Naive thymus-derived CD4-positive, alpha-beta T cell (primary cell): ENCODE data around the gene AFG3L2. TPM values are rescaled to one million over a fixed set of nuclear protein-coding genes. Genes with fewer than 3 reads are reported as not detected.

Experiments used
- ATAC-seq: fragments of 150-1000 bp; cut with Tn5 transposase; 2 replicates; pipeline ENCODE4 v1.10.0; 2021; ENCODE audit warnings: mild to moderate bottlenecking, moderate library complexity
- CTCF ChIA-PET: fragments of 350-600 bp; sonication (Branson Sonifier 250); formaldehyde crosslinking; loops from one replicate; lab custom pipeline; 2021; ENCODE audit warnings: antibody characterized with exemption; lab: Charles Lee
- POLR2A ChIA-PET: fragments of 350-600 bp; sonication (Branson Sonifier 250); formaldehyde crosslinking; loops from one replicate; lab custom pipeline; 2021; ENCODE audit warnings: antibody characterized with exemption, inconsistent platforms; lab: Charles Lee
- DNase-seq, 9 donors: peaks; one replicate each; pipeline versions ENCODE4 v3.0.0 to v3.0.0-alpha.2; 2020 to 2022; ENCODE audit warnings: mixed read lengths in 1 of 9
- H3K27ac ChIP-seq: one replicate; pipeline ENCODE4 v1.7.0; 2013; ENCODE audit warnings: mild to moderate bottlenecking, low read depth, low read length, moderate library complexity
- H3K27me3 ChIP-seq, 2 donors: one replicate each; pipeline ENCODE4 v1.7.0; 2013; ENCODE audit warnings: low read length in 2 of 2, mild to moderate bottlenecking in 2 of 2, moderate library complexity in 2 of 2; ENCODE audit not compliant: control insufficient read depth in 2 of 2, insufficient read depth in 2 of 2
- H3K36me3 ChIP-seq, 3 experiments: 1 replicate in 2 of 3; 2 replicates in 1 of 3; pipeline ENCODE4 v1.7.0; 2013; ENCODE audit warnings: low read length in 3 of 3, mild to moderate bottlenecking in 3 of 3, moderate library complexity in 1 of 3; ENCODE audit not compliant: insufficient read depth in 3 of 3, control insufficient read depth in 2 of 3
- H3K4me1 ChIP-seq, 2 donors: one replicate each; pipeline ENCODE4 v1.7.0; 2013; ENCODE audit warnings: low read length in 2 of 2, mild to moderate bottlenecking in 2 of 2, moderate library complexity in 1 of 2; ENCODE audit not compliant: control insufficient read depth in 2 of 2, insufficient read depth in 2 of 2
- H3K4me3 ChIP-seq: 2 replicates; pipeline ENCODE4 v1.7.0; 2013; ENCODE audit warnings: mild to moderate bottlenecking, low read length
- H3K9me3 ChIP-seq, 3 experiments: 1 replicate in 2 of 3; 2 replicates in 1 of 3; pipeline ENCODE4 v1.7.0; 2013; ENCODE audit warnings: low read length in 3 of 3; ENCODE audit not compliant: control insufficient read depth in 2 of 3
- H3K27ac Mint-ChIP-seq, 9 donors: one replicate each; pipeline ENCODE4 v1.8.0; 2020 to 2022; ENCODE audit warnings: mixed read lengths in 9 of 9, mild to moderate bottlenecking in 8 of 9, moderate library complexity in 5 of 9, inconsistent platforms in 2 of 9
- H3K27me3 Mint-ChIP-seq, 5 donors: one replicate each; pipeline ENCODE4 v1.8.0; 2021 to 2022; ENCODE audit warnings: mixed read lengths in 5 of 5, mild to moderate bottlenecking in 1 of 5
- H3K36me3 Mint-ChIP-seq, 5 donors: one replicate each; pipeline ENCODE4 v1.8.0; 2020 to 2022; ENCODE audit warnings: mixed read lengths in 5 of 5, mild to moderate bottlenecking in 3 of 5, inconsistent platforms in 1 of 5
- H3K4me1 Mint-ChIP-seq, 7 donors: one replicate each; pipeline ENCODE4 v1.8.0; 2020 to 2022; ENCODE audit warnings: mixed read lengths in 7 of 7, mild to moderate bottlenecking in 3 of 7, inconsistent platforms in 1 of 7
- H3K4me3 Mint-ChIP-seq, 10 donors: one replicate each; pipeline ENCODE4 v1.8.0; 2020 to 2022; ENCODE audit warnings: mild to moderate bottlenecking in 10 of 10, mixed read lengths in 10 of 10, moderate library complexity in 6 of 10, inconsistent platforms in 2 of 10
- H3K9me3 Mint-ChIP-seq, 11 donors: one replicate each; pipeline ENCODE4 v1.8.0; 2020 to 2022; ENCODE audit warnings: mixed read lengths in 11 of 11, mild to moderate bottlenecking in 4 of 11, inconsistent platforms in 1 of 11, moderate library complexity in 1 of 11
- intact Hi-C, 2 donors: fragments of 100-400 bp; cut with micrococcal nuclease; formaldehyde crosslinking; loops; one replicate each; pipeline ENCODE4 v1.15.1; 2023
- polyA plus RNA-seq, 2 donors: library from polyadenylated mRNA; unstranded; fragments of 300-500 nt; fragmentation: Illumina TruSeq; gene quantifications; one replicate each; pipeline ENCODE4 v1.2.3, GENCODE V29; 2021
- total RNA-seq, 6 experiments: library from RNA in 5 of 6; stranded (reverse) in 5 of 6; gene quantifications; 1 replicate in 5 of 6; 2 replicates in 1 of 6; pipeline ENCODE4 v1.2.3 and lab custom pipeline; 2021 to 2026

AFG3L2 gene
- total and polyA plus RNA-seq, 7 experiments from 2014 or later, result 26.3 to 42.3 (median 32.0) TPM

- no peak for ATAC-seq
- no peak for DNase-seq
- Histone ChIP-seq H3K4me3 (no peak overlapping the region), H3K9me3 (no peaks in the 10 kb centered on the region), H3K36me3 (peaks cover 0 to 62% (median 0%) of the 10 kb centered on the region in 3 experiments), H3K4me1 (no peaks in the 10 kb centered on the region), H3K27me3 (no peaks in the 10 kb centered on the region), H3K27ac (no peak overlapping the region)
- intact Hi-C loops, result no loop called here
- POLR2A ChIA-PET, result no interaction called here
- peak overlapping the region in 4 of 9 donors; percentile 6 to 68 (median 50) for H3K27ac Mint-ChIP-seq
- H3K9me3 Mint-ChIP-seq, result no peaks in the 10 kb centered on the region
- H3K36me3 Mint-ChIP-seq, result peaks cover 14 to 58% (median 30%) of the 10 kb centered on the region in 5 donors
- no peak overlapping the region for H3K4me3 Mint-ChIP-seq
- CTCF ChIA-PET, result no interaction called here
- H3K4me1 Mint-ChIP-seq, result peaks cover 0 to 4% (median 0%) of the 10 kb centered on the region in 7 donors
- H3K27me3 Mint-ChIP-seq, result no peaks in the 10 kb centered on the region
These were observed 41.5 kb downstream of the AFG3L2 start for GRCh38 chr18:12335503-12335902.

- Histone ChIP-seq H3K9me3 (no peaks in the 10 kb centered on the region), H3K27ac (no peak overlapping the region), H3K4me3 (no peak overlapping the region), H3K36me3 (peaks cover 0 to 55% (median 0%) of the 10 kb centered on the region in 3 experiments), H3K4me1 (no peaks in the 10 kb centered on the region), H3K27me3 (no peaks in the 10 kb centered on the region)
- POLR2A ChIA-PET, result no interaction called here
- Mint-ChIP-seq H3K4me1 (peaks cover 0 to 4% (median 0%) of the 10 kb centered on the region in 7 donors), H3K36me3 (peaks cover 14 to 56% (median 30%) of the 10 kb centered on the region in 5 donors), H3K27ac (peak overlapping the region in 2 of 9 donors; percentile 59 to 68), H3K27me3 (no peaks in the 10 kb centered on the region), H3K4me3 (no peak overlapping the region), H3K9me3 (no peaks in the 10 kb centered on the region)
- CTCF ChIA-PET, result no interaction called here
- no peak for ATAC-seq
- DNase-seq, result no peak
- intact Hi-C loops, result no loop called here
These were observed 42.2 kb downstream of the AFG3L2 start for GRCh38 chr18:12334863-12335262.

DNA sequence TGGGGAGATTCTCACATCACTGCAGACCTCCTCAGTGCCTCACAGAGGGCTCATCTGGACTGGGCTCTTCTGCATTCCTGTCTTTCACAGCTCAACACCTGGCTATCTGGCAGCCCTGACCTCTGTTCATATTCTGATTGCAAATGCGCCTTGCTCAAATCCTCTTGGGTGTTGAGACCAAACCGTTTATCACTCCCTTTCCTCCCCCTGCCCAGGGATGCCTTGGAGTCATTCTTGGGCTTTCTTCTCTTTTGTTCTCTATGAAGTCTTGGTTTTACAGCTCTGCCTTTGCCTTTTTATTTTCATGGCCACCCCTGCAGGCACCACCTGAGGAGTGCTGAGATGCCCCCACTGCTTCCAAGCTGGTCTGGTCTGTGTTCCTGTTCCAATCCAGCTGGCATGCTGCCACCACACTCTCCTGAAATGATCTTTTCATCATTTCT, 42.6 kb downstream of the AFG3L2 start:
- Mint-ChIP-seq H3K27ac (peak overlapping the region in 1 of 9 donors; percentile 13), H3K36me3 (peaks cover 16 to 61% (median 30%) of the 10 kb centered on the region in 5 donors), H3K27me3 (no peaks in the 10 kb centered on the region), H3K4me3 (no peak overlapping the region), H3K4me1 (peaks cover 0 to 4% (median 0%) of the 10 kb centered on the region in 7 donors), H3K9me3 (no peaks in the 10 kb centered on the region)
- Histone ChIP-seq H3K9me3 (no peaks in the 10 kb centered on the region), H3K27me3 (no peaks in the 10 kb centered on the region), H3K4me3 (no peak overlapping the region), H3K4me1 (no peaks in the 10 kb centered on the region), H3K36me3 (peaks cover 0 to 56% (median 0%) of the 10 kb centered on the region in 3 experiments), H3K27ac (no peak overlapping the region)
- ATAC-seq (no peak), DNase-seq (no peak)
- intact Hi-C loops, result no loop called here
- ChIA-PET POLR2A (no interaction called here), CTCF (no interaction called here)

GRCh38 chr18:12333506-12334290, 43.3 kb downstream of the AFG3L2 start:
- Histone ChIP-seq H3K36me3 (peaks cover 0 to 57% (median 0%) of the 10 kb centered on the region in 3 experiments), H3K27me3 (no peaks in the 10 kb centered on the region), H3K9me3 (no peaks in the 10 kb centered on the region), H3K4me3 (no peak overlapping the region), H3K4me1 (no peaks in the 10 kb centered on the region), H3K27ac (no peak overlapping the region)
- POLR2A ChIA-PET, result no interaction called here
- H3K36me3 Mint-ChIP-seq, result peaks cover 16 to 65% (median 30%) of the 10 kb centered on the region in 5 donors
- peak overlapping the region in 1 of 9 donors; percentile 14 for H3K27ac Mint-ChIP-seq
- intact Hi-C loops, result no loop called here
- no peak overlapping the region for H3K4me3 Mint-ChIP-seq
- H3K9me3 Mint-ChIP-seq, result no peaks in the 10 kb centered on the region
- no peak for DNase-seq
- H3K27me3 Mint-ChIP-seq, result no peaks in the 10 kb centered on the region
- CTCF ChIA-PET, result no interaction called here
- no peak for ATAC-seq
- H3K4me1 Mint-ChIP-seq, result peaks cover 0 to 4% (median 0%) of the 10 kb centered on the region in 7 donors

- DNase-seq, result no peak
- POLR2A ChIA-PET, result no interaction called here
- H3K36me3 ChIP-seq, result peaks cover 0 to 59% (median 0%) of the 10 kb centered on the region in 3 experiments
- Mint-ChIP-seq H3K4me3 (no peak overlapping the region), H3K9me3 (no peaks in the 10 kb centered on the region), H3K27me3 (no peaks in the 10 kb centered on the region), H3K36me3 (peaks cover 18 to 71% (median 30%) of the 10 kb centered on the region in 5 donors), H3K4me1 (peaks cover 0 to 7% (median 1%) of the 10 kb centered on the region in 7 donors), H3K27ac (no peak overlapping the region)
- no peaks in the 10 kb centered on the region for H3K4me1 ChIP-seq
- no peak overlapping the region for H3K27ac ChIP-seq
- no peak for ATAC-seq
- no peak overlapping the region for H3K4me3 ChIP-seq
- no peaks in the 10 kb centered on the region for H3K27me3 ChIP-seq
- no peaks in the 10 kb centered on the region for H3K9me3 ChIP-seq
- intact Hi-C loops, result no loop called here
- CTCF ChIA-PET, result no interaction called here
These were observed 46.3 kb downstream of the AFG3L2 start for GRCh38 chr18:12330766-12331165.

DNA sequence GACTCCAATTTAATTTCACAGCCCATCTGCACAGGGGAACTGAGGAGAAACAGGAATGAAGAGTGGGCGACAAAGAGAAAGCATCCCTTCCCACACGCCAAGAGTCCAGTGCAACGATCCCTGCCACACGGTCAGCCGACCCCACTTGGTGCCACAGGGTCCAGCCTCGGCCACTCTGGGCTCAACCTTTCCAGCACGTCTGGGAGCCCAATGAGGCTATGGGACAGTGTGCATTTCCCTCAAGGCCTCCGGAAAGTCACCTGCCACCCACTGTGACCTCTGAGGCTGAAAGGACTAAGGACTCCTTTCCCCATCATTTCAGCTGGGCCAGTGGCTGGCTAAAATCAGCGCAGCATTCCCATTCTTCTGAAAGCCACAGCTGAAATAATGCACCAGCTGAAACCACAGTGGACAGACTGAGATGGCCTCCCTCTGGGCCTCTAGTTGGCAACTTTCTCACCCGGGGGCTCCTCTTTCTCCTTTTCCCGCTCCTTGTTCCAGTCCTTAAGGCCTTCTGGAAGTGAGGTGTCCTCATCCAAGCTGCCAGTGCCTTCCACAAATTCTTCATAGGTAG, 47.8 kb downstream of the AFG3L2 start:
- ChIA-PET POLR2A (no interaction called here), CTCF (interaction anchor here (1.0 to 1.5 kb wide), 3 partner anchors 12 to 606 kb away, joined by 3 to 7 read pairs (median 3); partner anchors contain the start of gene PSMG2)
- Mint-ChIP-seq H3K9me3 (no peaks in the 10 kb centered on the region), H3K36me3 (peaks cover 12 to 67% (median 17%) of the 10 kb centered on the region in 5 donors), H3K27me3 (no peaks in the 10 kb centered on the region), H3K27ac (no peak overlapping the region), H3K4me3 (no peak overlapping the region), H3K4me1 (peaks cover 0 to 7% (median 0%) of the 10 kb centered on the region in 7 donors)
- no peak overlapping the region for H3K27ac ChIP-seq
- H3K9me3 ChIP-seq, result no peaks in the 10 kb centered on the region
- no peaks in the 10 kb centered on the region for H3K27me3 ChIP-seq
- intact Hi-C loops, result loop anchor here in 1 of 2 donors (2.0 kb wide), 1 partner anchor 606 kb away; no protein-coding TSS in a partner anchor
- H3K4me3 ChIP-seq, result no peak overlapping the region
- H3K36me3 ChIP-seq, result peaks cover 0 to 55% (median 3%) of the 10 kb centered on the region in 3 experiments
- ATAC-seq, result no peak
- no peak for DNase-seq
- H3K4me1 ChIP-seq, result no peaks in the 10 kb centered on the region
